Choroid plexus epithelial cell (primary cell): ENCODE results near the gene BET1L.

Experiments used
- DNase-seq: peaks from one replicate; pipeline ENCODE4 v3.0.0-alpha.2; 2010; ENCODE audit warnings: low read depth
- H3K4me3 ChIP-seq: 2 replicates; pipeline ENCODE4 v1.5.1; 2011; ENCODE audit warnings: low read depth, mild to moderate bottlenecking, control low read depth, low read length, moderate library complexity
- TF ChIP-seq, protein P1 (sequence below): conservative IDR thresholded peaks from 2 replicates; pipeline ENCODE4 v1.5.1; 2011; ENCODE audit warnings: low read depth, mild to moderate bottlenecking, control low read depth, inconsistent platforms, low read length, moderate library complexity

Gene BET1L

DNA sequence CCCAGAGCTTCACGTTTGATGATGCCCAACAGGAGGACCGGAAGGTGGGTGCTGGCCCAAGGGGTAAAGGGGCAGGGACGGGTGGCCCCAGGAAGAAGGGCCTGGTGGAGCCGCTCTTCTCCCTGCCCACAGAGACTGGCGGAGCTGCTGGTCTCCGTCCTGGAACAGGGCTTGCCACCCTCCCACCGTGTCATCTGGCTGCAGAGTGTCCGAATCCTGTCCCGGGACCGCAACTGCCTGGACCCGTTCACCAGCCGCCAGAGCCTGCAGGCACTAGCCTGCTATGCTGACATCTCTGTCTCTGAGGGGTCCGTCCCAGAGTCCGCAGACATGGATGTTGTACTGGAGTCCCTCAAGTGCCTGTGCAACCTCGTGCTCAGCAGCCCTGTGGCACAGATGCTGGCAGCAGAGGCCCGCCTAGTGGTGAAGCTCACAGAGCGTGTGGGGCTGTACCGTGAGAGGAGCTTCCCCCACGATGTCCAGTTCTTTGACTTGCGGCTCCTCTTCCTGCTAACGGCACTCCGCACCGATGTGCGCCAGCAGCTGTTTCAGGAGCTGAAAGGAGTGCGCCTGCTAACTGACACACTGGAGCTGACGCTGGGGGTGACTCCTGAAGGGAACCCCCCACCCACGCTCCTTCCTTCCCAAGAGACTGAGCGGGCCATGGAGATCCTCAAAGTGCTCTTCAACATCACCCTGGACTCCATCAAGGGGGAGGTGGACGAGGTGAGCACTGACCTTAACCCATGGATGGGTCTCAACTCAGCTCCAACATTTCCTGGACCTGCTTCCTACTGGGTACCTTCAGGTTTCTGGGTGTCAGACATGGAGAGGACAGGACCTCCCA is 2.3 kb upstream of the BET1L start:
- TF ChIP-seq, protein P1, sequence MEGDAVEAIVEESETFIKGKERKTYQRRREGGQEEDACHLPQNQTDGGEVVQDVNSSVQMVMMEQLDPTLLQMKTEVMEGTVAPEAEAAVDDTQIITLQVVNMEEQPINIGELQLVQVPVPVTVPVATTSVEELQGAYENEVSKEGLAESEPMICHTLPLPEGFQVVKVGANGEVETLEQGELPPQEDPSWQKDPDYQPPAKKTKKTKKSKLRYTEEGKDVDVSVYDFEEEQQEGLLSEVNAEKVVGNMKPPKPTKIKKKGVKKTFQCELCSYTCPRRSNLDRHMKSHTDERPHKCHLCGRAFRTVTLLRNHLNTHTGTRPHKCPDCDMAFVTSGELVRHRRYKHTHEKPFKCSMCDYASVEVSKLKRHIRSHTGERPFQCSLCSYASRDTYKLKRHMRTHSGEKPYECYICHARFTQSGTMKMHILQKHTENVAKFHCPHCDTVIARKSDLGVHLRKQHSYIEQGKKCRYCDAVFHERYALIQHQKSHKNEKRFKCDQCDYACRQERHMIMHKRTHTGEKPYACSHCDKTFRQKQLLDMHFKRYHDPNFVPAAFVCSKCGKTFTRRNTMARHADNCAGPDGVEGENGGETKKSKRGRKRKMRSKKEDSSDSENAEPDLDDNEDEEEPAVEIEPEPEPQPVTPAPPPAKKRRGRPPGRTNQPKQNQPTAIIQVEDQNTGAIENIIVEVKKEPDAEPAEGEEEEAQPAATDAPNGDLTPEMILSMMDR: peak; percentile 13
- DNase-seq: no peak
- H3K4me3 ChIP-seq: peak overlapping the region; percentile 96

DNA sequence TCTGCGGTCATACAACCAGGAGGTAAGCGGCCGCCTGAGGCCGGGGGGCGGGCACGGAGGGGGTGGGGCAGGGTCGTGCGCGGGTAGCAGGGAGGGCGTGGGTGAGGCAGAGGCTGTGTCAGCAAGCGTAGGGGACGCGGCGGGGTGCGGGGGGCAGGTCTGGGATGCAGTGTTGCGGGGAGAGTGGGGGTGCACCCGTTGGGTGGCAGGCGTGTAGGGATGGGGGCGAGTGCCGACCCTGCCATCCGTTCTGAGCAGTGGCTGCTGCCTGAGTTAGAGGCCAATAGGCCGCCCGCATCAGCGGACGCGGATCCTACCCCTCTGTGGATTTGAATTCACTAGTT is 1.7 kb upstream of the BET1L start:
- TF ChIP-seq, protein P1: no peak
- no peak for DNase-seq
- peak overlapping the region; percentile 96 for H3K4me3 ChIP-seq

DNA sequence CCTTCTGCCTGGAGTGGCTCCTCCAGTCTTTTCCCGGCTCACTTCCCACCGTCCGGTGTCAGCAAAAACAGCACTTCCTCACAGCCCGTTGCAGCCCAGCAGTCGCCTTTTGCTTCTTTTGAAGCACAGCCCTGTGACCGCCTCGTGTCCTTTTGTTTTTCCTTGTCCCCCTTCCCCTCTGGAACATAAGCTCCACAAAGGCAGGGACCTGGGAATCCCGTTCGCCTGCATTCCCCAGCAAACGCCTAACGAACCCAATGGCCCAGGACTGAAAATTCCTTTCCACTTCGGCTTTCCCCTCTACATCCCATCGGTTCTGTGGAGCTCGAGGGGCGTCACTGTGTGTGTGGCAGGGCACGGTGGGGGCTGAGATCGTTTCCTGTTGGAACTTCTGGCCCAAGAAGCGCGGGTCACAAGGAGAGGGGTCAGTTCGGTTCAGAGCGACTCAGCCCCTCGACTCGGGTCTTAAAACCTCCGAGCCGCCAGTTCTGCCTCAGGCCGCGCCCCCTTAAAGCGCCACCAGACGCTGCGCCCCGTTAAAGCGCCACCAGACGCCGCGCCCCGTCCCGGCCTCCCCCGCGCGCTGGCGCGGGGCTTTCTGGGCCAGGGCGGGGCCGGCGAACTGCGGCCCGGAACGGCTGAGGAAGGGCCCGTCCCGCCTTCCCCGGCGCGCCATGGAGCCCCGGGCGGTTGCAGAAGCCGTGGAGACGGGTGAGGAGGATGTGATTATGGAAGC is 1.1 kb upstream of the BET1L start:
- peak; percentile 71 for DNase-seq

DNA sequence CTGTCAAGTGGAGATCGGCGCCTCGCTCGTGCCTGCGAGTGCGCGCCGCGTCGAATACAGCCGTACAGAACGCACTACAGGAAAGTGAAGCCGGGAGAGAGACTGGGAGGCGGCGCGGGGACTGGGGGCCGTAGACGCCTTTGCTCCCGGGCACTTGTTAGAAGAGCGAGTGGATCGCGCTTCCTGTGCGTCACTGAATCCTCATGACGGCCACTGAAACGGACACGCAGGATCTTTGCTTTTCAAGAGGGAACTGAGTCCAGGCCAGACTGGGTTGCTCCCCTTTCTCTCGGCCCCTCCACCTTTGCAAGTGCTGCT is 623 bp upstream of the BET1L start:
- peak overlapping the region; percentile 96 for H3K4me3 ChIP-seq
- DNase-seq: peak; percentile 68
- TF ChIP-seq, protein P1: no peak

More for the DNA sequence above, 1.1 kb upstream of the BET1L start:
- H3K4me3 ChIP-seq: peak overlapping the region; percentile 96
- TF ChIP-seq, protein P1: no peak

DNA sequence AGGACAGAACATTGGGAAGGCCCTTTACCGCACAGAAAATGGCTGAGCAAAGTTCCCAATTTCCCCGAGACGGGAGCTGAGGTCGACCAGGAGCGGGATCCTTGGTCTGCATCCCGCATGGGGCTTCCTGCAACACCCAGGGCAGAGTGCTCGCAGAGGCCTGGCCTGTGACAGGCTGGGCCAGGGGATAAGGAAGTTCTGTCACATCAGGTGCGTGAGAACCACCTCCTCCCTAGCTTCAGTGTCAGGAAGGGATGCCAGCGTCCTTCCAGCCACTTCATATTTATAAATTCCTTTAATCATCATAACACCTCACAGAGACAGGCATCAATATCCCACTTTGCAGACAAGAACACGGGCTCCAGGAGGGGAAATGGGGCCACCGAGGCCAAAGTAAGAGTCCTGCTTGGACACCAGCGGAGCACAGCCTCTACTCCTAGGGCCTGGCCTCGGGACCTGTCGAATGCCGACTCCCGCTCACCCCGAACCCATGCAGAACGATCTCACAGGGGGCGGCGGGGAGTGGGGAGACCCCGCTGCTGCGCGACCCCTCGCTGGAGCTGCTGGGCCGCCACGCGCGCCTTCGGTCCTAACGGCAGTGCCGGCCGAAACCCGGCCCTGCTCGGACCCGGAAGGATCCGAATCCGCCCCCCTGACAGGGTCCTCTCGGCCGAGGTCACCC is 532 bp downstream of the BET1L start:
- no peak for DNase-seq
- TF ChIP-seq, protein P1: no peak
- H3K4me3 ChIP-seq: peak overlapping the region; percentile 96

DNA sequence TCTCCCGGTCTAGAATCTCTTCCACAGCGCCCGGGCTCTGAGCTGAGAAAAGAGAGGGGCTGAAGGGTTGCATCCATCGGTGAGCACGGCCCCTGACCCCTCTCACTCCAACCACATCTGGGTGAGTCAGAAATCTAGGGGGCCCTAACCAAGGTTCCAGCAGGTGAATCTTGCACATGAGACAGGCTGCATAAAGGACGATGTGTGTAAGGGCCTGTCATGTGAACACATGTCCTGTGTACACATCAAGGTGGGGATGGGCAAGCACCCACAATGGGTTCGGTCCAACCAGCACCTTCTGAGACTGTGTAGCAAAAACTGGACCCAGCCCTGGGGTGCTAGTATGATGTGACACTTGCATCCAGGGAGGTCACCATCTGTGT is 1.2 kb downstream of the BET1L start:
- TF ChIP-seq, protein P1: no peak
- peak overlapping the region; percentile 96 for H3K4me3 ChIP-seq
- DNase-seq: no peak
